Loucy (cell line): ENCODE measurements around the gene AKAP9.

ENCODE experiments used
- CTCF ChIP-seq: fragments of 200-600 bp; sonication (generic); conservative IDR thresholded peaks from 2 replicates; pipeline ENCODE4 v1.5.1; 2014; ENCODE audit warnings: mild to moderate bottlenecking, antibody characterized with exemption, low read length
- EZH2phosphoT487 ChIP-seq: fragments of 200-600 bp; IDR thresholded peaks from 2 replicates; pipeline ENCODE4 v1.6.1; 2018; ENCODE audit warnings: antibody characterized with exemption, mild to moderate bottlenecking, moderate library complexity, borderline replicate concordance

- TF ChIP-seq EZH2phosphoT487 (no peak), CTCF (no peak)
These were observed 33.4 kb downstream of the AKAP9 start for GRCh38 chr7:91974066-91974465.
